RWPE2 (cell line): Measurements from ENCODE around the gene RAD23A.
"Not testable (repeated sequence)": the region's sequence is repeated elsewhere in the genome, so short reads cannot be mapped to it uniquely, and the experiment has no call there.

ENCODE experiments used
- ATAC-seq: fragments of 200-7000 bp; cut with Tn5 transposase; 3 replicates; pipeline ENCODE4 v1.9.1; 2021; ENCODE audit warnings: low read depth
- DNase-seq: peaks from one replicate; pipeline ENCODE4 v3.0.0-alpha.2; 2020; ENCODE audit warnings: low spot score
- H3K27ac ChIP-seq: fragments of 450-650 bp; 2 replicates; pipeline ENCODE4 v1.5.1; 2017; ENCODE audit warnings: mild to moderate bottlenecking; ENCODE audit not compliant: poor library complexity, severe bottlenecking
- H3K27me3 ChIP-seq: fragments of 250-450 bp; sonication (Bioruptor Pico); 2 replicates; pipeline ENCODE4 v1.5.1; 2021; ENCODE audit warnings: mild to moderate bottlenecking, moderate library complexity; ENCODE audit not compliant: insufficient read depth, poor library complexity, severe bottlenecking
- H3K36me3 ChIP-seq: fragments of 250-450 bp; sonication (Bioruptor Pico); 2 replicates; pipeline ENCODE4 v1.5.1; 2020; ENCODE audit warnings: low read depth, mild to moderate bottlenecking, moderate library complexity
- H3K4me1 ChIP-seq: fragments of 250-450 bp; sonication (Bioruptor Pico); 2 replicates; pipeline ENCODE4 v1.5.1; 2021; ENCODE audit warnings: mild to moderate bottlenecking, moderate library complexity; ENCODE audit not compliant: insufficient read depth, poor library complexity, severe bottlenecking
- H3K4me3 ChIP-seq: fragments of 250-450 bp; sonication (Bioruptor Pico); 2 replicates; pipeline ENCODE4 v1.5.1; 2021; ENCODE audit warnings: mild to moderate bottlenecking, moderate library complexity; ENCODE audit not compliant: severe bottlenecking
- H3K9me3 ChIP-seq: fragments of 250-450 bp; sonication (Bioruptor Pico); 2 replicates; pipeline ENCODE4 v1.5.1; 2021; ENCODE audit warnings: mild to moderate bottlenecking, moderate library complexity; ENCODE audit not compliant: severe bottlenecking
- CTCF ChIP-seq: fragments of 450-650 bp; IDR thresholded peaks from one replicate; pipeline ENCODE4 v1.5.1; 2017; ENCODE audit warnings: mild to moderate bottlenecking, moderate library complexity; ENCODE audit not compliant: poor library complexity, severe bottlenecking

RAD23A gene

DNA sequence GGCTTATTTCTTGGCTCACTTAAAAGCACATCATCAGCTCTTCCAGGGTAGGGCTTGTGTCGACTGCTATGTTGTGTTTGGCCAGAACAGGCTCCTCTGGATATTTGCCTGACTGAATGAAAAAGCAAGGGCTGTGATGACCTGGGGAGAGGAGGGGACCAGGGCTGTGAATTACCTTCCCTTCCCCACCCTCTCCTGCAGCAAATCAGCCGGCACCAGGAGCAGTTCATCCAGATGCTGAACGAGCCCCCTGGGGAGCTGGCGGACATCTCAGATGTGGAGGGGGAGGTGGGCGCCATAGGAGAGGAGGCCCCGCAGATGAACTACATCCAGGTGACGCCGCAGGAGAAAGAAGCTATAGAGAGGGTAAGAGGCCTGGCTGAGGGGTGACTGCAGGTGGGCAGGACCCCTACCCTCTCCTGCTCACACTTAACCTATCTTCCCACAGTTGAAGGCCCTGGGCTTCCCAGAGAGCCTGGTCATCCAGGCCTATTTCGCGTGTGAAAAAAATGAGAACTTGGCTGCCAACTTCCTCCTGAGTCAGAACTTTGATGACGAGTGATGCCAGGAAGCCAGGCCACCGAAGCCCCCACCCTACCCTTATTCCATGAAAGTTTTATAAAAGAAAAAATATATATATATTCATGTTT is 7.0 kb downstream of the RAD23A start:
- no peaks in the 10 kb centered on the region for H3K27me3 ChIP-seq
- peaks cover 22% of the 10 kb centered on the region for H3K4me1 ChIP-seq
- peak overlapping the region; percentile 75 for H3K27ac ChIP-seq
- ATAC-seq (0 out of 3 replicates have a peak, but pooled peaks have one; percentile 5), DNase-seq (no peak)
- H3K36me3 ChIP-seq, result peaks cover 77% of the 10 kb centered on the region
- no peak for TF ChIP-seq CTCF
- no peaks in the 10 kb centered on the region for H3K9me3 ChIP-seq
- H3K4me3 ChIP-seq, result no peak overlapping the region

DNA sequence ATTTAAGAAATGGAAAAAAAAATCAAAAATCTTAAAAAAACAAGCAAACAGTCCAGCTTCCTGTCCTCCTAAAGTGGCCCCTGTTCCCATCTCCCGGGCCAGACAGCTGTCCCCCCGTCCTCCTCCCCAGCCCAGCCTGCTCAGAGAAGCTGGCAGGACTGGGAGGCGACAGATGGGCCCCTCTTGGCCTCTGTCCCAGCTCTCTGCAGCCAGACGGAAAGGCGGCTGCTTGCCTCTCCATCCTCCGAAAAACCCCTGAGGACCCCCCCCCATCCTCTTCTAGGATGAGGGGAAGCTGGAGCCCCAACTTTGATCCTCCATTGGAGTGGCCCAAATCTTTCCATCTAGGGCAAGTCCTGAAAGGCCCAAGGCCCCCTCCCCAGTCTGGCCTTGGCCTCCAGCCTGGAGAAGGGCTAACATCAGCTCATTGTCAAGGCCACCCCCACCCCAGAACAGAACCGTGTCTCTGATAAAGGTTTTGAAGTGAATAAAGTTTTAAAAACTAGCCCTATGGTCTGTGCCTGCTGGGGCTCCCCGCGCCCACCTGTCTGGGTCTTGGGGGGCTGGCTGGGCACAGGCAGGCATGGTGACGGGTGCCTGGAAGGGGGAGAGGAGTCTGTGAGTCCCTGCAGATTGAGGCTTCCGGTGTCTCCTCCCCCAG is 7.6 kb downstream of the RAD23A start:
- no peak for ATAC-seq
- no peaks in the 10 kb centered on the region for H3K27me3 ChIP-seq
- peak overlapping the region; percentile 75 for H3K27ac ChIP-seq
- peaks cover 21% of the 10 kb centered on the region for H3K4me1 ChIP-seq
- H3K36me3 ChIP-seq, result peaks cover 71% of the 10 kb centered on the region
- DNase-seq, result no peak
- no peak overlapping the region for H3K4me3 ChIP-seq
- no peaks in the 10 kb centered on the region for H3K9me3 ChIP-seq
- no peak for TF ChIP-seq CTCF

- Histone ChIP-seq H3K27me3 (no peaks in the 10 kb centered on the region), H3K4me3 (no peak overlapping the region), H3K4me1 (peaks cover 21% of the 10 kb centered on the region), H3K9me3 (no peaks in the 10 kb centered on the region), H3K27ac (peak overlapping the region; percentile 75), H3K36me3 (peaks cover 64% of the 10 kb centered on the region)
- DNase-seq, result no peak
- no peak for TF ChIP-seq CTCF
- no peak for ATAC-seq
These were observed 8.3 kb downstream of the RAD23A start for GRCh38 chr19:12953799-12954611.

GRCh38 chr19:12954612-12954962 is 8.9 kb downstream of the RAD23A start:
- ATAC-seq (no peak), DNase-seq (no peak)
- Histone ChIP-seq H3K27ac (peak overlapping the region; percentile 75), H3K9me3 (no peaks in the 10 kb centered on the region), H3K36me3 (peaks cover 58% of the 10 kb centered on the region), H3K27me3 (no peaks in the 10 kb centered on the region), H3K4me3 (no peak overlapping the region), H3K4me1 (peaks cover 21% of the 10 kb centered on the region)
- TF ChIP-seq CTCF, result no peak

- peaks cover 21% of the 10 kb centered on the region for H3K4me1 ChIP-seq
- peak overlapping the region; percentile 98 for H3K4me3 ChIP-seq
- not testable (repeated sequence) for ATAC-seq, H3K9me3 ChIP-seq, DNase-seq, H3K27me3 ChIP-seq
- H3K27ac ChIP-seq, result peak overlapping the region; percentile 75
- peaks cover 50% of the 10 kb centered on the region for H3K36me3 ChIP-seq
These were observed 9.9 kb downstream of the RAD23A start for GRCh38 chr19:12955575-12955974.
